Measurements from ENCODE around the gene PECR.

DNA sequence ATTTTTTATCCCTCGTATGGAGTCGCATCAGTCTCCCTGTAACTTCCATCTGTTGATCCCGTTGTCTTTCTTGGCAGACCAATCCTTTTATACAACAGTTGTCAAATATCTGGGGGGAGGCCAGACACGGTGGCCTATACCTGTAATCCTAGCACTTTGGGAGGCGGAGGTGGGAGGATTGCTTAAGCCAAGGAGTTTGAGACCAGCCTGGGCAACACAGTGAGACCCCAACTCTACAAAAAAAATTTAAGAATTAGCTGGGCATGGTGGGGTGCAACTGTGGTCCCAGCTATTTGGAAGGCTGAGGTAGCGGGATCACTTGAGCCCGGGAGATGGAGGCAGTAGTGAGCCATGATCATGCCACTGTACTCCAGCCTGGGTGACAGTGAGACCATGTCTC, 29.5 kb upstream of the PECR start:
- TF ChIP-seq POLR2A (IDR thresholded peaks at IDR 0.05) (no peak), POLR2AphosphoS5 (IDR thresholded peaks at IDR 0.05) (no peak)
- TF ChIP-seq, protein P1, sequence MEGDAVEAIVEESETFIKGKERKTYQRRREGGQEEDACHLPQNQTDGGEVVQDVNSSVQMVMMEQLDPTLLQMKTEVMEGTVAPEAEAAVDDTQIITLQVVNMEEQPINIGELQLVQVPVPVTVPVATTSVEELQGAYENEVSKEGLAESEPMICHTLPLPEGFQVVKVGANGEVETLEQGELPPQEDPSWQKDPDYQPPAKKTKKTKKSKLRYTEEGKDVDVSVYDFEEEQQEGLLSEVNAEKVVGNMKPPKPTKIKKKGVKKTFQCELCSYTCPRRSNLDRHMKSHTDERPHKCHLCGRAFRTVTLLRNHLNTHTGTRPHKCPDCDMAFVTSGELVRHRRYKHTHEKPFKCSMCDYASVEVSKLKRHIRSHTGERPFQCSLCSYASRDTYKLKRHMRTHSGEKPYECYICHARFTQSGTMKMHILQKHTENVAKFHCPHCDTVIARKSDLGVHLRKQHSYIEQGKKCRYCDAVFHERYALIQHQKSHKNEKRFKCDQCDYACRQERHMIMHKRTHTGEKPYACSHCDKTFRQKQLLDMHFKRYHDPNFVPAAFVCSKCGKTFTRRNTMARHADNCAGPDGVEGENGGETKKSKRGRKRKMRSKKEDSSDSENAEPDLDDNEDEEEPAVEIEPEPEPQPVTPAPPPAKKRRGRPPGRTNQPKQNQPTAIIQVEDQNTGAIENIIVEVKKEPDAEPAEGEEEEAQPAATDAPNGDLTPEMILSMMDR (IDR thresholded peaks at IDR 0.05): no peak
